HG03442 (cell line): Measurements from ENCODE around the gene PIGR.

ENCODE experiments used
- ATAC-seq: cut with Tn5 transposase; IDR thresholded peaks from one replicate; pipeline ENCODE4 v1.9.1; 2021; ENCODE audit warnings: mild to moderate bottlenecking, moderate library complexity; ENCODE audit not compliant: unreplicated experiment

Gene PIGR

DNA sequence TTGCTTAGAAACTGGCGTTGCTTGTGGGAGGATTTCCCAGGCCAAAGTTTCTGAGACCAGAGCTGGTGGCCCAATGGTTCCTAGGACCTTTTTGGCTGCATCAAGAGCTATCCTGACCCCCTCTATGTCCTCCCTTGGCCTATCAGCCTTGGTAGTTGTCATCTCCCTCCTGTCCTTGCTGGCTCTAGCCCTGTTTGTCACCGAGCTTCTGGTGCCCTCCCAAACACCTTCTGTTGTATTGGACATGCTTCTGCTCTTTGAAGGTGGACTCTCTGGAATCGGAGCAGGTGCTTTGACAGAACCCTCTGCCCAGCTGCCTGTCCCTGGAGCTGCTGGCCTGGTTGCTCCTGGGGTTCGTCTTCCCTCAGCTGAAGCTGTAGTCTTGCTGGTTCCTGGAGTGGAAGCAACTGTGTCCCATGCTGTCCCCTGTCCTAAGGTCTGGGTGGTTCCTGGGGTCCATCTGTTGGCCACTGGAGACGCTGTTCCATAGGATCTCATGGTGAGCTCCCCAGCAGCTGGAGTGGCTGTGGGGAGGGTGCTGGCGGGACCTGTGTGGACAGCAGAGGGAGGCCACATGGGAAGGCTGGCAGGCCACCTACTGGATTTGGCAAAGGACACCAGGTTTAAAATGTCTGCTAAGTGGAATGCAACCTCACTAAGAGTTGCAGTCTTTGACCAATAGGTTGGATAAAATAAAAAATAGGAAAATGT is 14.6 kb upstream of the PIGR start:
- ATAC-seq, result no peak

DNA sequence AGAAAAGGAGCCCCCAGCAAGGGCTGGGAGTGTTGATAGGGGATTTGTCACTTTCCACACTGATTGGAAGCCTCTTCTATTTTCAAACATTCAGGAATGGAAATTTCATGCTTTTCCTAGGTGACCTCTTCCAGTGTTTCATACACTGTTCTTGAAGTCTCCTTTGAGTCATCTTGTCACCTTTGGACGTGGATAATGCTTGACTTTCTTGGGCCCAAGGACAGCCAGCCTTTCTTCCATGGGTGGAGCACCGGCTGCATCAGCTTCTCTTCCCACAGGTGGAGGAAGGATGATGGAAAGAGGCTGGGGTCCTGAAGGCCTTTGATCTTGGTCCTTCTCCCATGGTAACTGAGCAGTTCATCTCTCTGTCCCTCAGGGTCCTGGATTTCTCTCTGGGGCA is 11.9 kb upstream of the PIGR start:
- ATAC-seq, result no peak

DNA sequence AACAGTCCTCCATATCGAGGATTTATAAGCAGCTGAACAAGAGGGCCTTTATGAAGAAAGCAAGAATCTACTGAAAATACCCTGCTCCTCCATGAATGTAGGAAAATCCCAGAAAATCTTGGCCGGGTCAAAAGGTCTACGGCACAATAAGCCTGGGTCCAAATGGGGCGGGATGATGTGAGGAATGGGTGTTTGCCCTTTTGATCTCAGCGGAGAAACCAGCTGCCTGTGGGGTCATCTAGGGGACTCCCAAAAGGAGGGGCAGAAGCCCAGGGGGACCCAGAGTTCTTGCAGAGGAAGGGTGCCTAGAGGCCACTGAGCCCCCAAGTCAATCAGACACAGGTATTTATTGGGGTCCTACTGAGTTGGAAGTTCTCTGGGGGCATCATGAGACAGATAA is 11.4 kb upstream of the PIGR start:
- no peak for ATAC-seq

DNA sequence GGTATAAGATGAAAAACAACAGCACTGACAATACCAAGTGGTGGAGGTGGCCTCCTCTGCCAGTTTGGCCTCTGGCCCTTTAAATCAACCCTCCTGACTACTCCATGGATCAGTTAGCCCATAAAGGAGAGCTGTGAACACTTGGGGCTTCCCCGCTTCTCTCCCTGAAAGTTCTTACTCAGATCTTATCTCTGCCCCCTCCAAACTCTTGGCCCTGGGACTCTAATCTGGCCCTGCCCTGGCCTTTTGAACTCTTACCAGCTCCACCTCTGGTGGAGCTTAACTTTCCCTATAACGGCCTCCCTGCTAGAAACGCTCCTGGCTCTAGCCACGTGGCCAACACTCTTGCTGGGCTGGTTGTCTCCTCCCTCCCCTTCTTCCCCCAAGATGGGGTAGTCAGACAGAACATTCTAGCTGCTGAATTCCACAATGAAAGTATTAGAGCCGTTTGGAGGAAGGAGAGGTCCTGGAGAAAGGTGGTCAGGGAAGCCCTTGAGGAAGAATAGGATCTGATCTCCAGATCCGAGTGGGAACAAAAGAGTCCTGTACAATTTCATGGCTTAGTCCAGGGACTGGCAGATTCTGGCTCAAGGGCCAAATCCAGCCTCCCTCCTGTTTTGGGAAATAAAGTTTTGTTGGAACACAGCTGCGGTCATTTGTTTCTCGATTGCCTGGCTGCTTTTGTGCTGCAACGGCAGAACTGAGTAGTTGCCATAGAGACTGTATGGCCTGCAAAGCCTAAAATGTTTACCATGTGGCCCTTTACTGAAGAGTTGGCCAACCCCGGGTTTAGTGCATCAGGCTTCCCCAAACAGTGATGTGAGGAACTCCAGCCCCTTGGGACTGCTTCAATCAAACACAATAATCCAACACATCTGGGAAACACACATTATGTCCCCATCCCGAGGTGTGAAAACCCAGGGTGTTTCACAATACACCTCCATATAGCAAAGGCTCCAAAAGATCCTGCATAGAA is 9.5 kb upstream of the PIGR start:
- ATAC-seq, result peak; percentile 48

DNA sequence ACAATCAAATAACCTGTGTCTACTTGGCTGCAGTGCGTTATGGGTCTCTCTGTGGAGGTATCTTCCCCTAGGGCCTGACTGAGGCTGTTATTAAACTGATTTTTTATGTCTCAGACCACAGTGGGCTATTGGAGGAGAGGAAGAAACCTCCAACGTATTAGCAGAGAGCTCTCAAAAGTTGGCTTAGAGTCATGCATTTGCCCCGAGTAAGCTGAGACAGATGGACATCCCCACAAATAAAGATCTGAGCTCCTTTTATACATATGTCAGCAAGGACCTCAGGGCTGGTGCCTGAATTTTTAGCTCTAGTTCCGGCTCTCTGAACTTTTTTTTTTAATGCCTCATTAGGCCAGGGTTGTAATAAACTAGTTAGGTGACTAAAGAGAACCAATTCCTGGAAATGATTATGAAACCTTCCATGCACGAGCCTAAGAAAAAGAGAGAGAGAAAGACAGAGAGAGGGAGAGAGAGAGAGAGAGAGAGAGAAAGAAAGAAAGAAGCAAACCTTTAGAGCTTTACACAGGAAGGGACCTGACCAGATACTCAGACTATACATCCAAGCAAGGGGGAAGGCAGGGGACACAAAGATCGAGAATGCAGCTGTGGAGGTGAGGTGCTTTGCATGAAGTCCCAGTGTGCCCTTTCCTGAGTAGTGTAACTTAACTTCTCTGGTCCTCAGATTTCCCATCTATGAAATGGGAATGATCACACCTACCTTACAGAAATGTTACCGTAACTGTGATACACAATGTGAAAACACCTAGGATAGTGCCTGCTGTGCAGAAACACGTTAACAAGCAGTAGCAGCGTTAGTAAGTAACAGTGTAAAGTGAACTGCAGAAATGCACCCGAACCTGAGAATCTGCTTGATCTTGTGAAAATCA is 8.4 kb upstream of the PIGR start:
- no peak for ATAC-seq

GRCh38 chr1:206953626-206954025 is 7.4 kb upstream of the PIGR start:
- ATAC-seq, result no peak

- ATAC-seq, result no peak
These were observed 6.9 kb upstream of the PIGR start for GRCh38 chr1:206953126-206953525.

GRCh38 chr1:206952171-206952570 is 5.9 kb upstream of the PIGR start:
- ATAC-seq, result no peak

DNA sequence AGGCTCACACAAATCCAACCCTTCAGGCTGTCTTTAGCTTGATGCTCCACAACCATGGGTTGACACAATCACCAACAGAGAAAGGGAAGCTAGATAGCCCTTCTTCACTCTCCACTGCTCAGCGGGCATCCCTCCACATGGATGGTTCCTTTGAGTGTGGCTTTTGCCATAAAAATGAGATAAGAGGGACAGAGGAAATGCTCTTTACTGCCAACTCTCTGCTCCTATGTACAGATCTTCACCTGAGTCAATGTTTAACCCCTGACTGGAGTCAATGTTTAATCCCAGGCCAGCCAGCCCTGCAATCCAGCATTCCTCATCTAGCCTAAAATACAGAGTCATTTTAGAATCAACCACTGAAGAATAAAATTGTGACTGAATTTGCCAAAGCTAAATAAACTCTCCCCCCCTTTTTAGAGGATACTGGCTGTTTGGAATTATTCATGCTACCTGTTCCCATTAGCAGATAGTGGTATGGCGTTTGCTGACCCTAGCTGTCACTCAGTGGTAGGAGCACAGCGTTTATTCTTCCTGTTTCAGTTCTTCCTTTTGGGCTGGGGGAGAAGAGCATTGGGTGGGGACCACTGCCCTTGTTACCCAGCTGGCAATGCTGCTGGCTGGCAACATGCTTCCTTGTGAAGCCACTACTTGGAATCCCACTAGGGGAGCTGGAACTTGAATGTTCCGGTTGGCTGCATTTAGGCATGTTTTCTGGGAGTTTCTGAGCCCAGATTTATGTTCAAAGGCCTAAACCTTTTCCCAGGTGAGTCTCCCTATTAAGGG is 5.2 kb upstream of the PIGR start:
- ATAC-seq, result no peak

- no peak for ATAC-seq
These were observed 3.4 kb upstream of the PIGR start for GRCh38 chr1:206949641-206950040.

DNA sequence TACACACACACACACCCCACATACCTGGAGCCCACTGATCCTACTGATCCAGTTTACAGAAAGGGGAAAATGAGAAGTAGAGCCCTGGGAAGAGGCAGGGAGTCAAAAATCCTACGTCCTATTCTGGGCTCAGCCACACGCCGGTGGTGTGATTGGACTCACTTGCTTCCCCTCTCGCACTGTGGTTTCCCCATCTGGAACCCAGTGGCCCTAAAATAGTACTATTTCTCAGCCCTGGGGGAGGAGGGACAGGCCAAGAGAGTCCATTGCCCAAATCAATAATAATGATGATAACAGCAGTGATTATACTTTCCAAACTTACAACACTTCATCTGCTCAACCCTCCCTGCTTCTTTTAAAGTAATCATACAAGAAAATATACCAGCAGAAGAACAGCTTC is 2.9 kb upstream of the PIGR start:
- ATAC-seq, result no peak

DNA sequence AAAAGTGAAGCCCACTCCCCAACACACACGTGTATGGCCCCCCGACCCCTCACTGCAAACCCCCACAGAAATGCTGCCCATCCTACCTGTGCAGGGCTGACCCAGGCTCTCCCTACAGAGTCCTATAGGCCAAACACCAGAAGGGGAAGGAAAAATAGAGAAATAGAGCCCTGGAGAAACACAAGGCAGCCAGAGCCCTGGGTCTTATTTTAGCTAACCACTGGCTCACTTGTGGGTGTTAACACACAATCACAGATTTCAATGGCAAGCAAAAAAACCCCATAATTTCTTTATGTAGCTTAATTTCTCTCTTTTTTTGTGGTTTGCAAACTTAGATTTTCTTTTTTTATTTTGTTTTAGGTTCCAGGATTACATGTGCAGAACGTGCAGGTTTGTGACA is 989 bp upstream of the PIGR start:
- no peak for ATAC-seq

DNA sequence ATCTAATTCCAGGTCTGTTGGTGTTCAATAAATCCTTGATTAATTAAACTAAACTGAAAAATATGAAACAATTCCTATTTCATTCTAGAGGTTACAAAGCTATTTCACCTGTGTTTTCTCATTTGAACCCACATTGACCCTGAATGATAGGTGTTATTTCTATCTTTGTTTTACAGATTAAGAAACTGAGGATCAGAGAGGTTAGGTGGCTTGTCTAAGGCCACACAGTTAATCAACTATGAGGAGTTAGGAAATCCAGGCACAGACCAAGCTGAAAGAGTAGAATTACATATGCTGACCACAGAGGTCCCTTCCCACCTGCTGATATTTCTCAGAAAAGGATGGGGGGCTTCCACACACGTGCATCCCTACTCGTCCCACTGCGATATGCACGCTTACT is 487 bp downstream of the PIGR start:
- no peak for ATAC-seq

DNA sequence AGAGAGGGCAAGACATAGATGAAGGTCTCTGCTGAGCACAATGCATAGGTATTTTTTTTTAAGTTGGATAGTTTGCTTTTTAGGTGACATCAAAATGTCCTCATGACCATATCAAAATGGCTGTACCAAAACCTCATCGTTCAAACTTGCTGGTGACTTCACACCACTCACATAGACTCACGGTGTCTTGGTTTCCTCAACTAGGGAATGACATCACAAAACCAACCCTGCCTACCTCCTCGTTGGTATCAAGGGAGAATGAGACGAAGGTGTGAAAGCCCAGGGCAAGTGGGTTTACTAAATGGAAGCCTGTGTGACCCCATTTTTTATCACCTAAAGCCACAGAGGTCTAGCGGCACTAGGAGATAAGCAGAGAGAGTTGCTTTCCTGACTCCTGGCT is 1.6 kb downstream of the PIGR start:
- ATAC-seq, result no peak

- no peak for ATAC-seq
These were observed 4.4 kb downstream of the PIGR start for GRCh38 chr1:206941766-206942418.

- no peak for ATAC-seq
These were observed 5.7 kb downstream of the PIGR start for GRCh38 chr1:206940588-206940936.

GRCh38 chr1:206939841-206940587 is 6.3 kb downstream of the PIGR start:
- ATAC-seq, result no peak

DNA sequence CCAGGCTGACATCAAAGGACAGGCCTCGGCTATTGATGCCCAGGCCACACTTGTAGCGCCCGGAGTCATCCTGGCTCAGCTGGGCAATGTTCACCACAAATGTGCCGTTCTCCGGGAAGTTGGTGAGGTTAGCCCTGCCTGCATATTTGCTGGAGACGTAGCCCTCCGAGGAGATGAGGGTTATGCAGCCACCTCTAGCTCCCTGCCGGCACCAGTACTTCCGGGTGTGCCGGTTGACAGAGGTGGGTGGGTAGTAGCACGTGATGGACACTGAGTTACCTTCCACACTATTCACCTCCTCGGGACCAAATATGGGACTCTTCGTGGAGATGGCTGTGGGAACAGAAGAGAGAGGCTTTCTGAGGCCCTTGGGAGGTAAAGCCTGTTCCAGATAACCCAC is 7.1 kb downstream of the PIGR start:
- ATAC-seq, result no peak

- no peak for ATAC-seq
These were observed 8.8 kb downstream of the PIGR start for GRCh38 chr1:206937425-206937824.
